Glomerular visceral epithelial cell (primary cell): ENCODE measurements around the gene CYP26B1.

Experiments used
- DNase-seq: peaks from one replicate; pipeline ENCODE4 v3.0.0-alpha.2; 2016; ENCODE audit errors: extremely low spot score

The CYP26B1 gene

DNA sequence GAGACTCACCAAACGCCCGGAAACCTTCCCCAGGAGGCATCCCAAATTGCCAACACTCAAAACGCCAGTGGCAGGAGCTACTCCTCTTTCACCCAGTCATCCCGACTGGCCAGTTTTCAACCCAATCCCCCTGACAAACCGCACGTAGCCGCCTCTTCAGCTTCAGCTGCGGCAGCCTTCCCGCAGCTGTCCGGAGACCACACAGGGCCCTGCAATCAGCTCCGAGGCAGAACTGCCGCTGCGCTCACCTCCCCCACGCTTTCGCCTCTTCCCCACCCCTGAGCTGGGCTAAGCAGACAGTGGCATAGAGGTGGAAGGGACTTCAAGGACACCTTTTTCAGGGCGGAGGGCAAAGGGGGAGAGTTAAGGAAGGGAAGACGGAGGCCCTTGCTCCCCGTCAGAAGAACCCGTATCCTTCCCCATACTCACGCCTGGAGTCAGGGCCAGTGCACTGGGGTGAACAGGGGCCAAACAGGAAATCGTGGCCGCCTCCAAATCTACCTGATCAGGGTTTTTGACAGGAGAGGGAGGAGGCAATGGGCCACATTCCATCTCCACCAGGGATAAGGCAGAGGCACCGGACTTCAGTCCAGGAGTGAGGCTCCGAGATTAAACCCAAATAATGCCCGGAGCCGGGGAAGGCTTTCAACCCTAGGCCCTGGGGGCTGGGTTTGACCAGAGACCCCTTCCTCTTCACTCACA lies 16.9 kb downstream of the CYP26B1 start:
- DNase-seq, result no peak

DNA sequence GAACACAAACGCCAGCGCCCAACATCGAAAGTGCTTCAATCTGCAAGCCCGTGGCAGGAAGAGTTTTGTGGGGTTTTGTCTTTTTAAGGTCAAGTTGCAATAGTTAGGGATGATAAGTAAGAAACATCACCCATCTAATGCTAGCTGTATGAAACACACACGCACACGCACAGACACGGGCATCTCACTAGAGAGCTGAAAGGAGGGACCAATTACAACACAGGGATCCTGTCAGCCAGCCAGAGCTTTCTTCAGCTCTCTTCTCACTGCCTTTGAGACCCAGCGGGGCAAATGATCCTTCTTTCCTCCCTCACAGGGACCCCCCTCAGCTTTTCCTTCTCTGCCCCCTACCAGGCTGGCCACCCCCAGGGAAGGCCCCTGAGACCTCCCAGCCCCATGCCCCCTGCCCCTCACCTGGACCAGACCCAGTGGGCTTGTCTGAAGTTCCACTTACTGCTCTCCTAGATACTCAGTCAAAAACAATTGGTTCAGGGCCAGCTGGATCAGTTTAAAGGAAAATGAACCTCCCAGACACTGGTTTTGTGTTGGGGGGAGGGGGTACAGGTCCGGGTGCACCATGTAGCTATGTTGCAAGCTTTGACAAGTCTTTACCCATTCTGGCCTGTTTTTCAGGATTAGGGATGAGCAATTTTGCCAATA lies 17.9 kb downstream of the CYP26B1 start:
- no peak for DNase-seq

- no peak for DNase-seq
Observed at GRCh38 chr2:72128843-72129227, 18.8 kb downstream of the CYP26B1 start.

- DNase-seq, result no peak
Observed at GRCh38 chr2:72128059-72128842, 19.4 kb downstream of the CYP26B1 start.

DNA sequence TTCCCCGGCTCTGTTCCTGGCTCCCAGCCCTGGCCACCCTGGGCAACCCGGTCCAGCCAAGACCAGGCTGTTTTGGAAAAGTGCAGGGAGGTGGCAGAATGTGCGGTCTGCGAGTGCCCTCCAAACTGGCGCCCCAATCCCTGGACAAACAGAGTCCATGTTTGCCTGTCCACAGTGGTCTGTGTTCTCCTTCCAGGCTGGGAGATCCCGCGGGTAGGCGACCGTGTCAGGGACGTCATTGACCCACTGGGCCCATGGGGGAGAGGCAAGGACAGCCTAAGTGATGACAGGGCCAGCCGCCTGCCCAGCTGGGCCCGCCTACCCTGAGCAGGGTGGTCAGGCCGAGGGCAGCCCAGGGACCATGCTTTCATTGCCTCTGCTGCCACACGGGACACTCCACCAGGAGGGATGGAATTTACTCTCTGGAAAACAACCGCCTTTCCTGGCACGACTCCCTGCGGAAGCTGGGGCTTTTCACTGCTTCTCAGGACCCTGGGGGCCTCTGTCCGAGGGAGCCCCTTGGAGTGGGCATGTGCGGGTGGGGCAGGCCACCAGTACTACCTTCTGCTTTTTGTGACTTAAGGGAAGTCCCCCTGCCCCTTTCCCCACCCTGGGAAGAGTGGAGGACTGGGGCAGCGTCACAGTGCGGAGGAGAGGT lies 20.1 kb downstream of the CYP26B1 start:
- DNase-seq, result no peak

DNA sequence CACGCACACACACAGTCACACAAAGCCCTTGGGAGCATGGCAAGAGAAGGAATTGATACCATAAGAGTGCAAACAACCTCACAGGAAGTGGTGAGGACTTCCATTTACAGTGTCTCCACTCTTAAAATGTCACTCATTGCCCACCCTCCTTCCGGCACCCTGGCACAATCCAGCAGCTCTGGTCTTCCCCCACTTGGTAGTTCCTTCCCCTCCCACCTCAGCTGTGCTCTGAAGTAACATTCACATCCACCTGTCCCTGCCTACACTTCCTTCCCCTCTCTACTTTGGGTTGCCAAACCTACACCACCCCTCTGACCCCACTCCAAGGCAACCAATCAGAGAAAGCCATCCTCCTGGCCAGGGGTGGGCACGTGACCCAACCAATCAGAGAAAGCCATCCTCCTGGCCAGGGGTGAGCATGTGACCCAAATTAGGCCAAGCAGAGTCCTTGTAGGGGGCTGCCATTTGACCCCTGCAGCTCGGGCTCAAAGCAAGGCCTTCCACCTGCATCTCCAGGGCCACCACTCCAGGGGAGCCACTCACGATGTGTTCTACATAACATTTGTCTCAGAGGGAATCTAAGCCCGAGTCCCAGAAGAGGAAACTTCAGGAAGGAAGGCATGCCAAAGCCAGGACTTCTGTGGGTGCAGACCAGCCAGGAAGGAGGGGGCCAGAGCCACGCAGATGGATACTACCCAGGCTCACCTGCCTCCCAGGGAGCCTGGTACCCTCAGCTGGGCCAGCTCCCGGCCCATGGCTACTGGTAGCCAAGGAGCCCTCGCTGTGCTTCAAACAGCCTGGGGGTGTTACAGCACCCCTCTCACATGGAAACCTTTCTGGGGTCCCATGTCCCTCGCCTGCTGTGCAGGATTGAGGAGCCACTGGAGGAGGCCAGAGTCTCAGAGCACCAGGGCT lies 21.2 kb downstream of the CYP26B1 start:
- DNase-seq, result no peak

GRCh38 chr2:72124376-72124775 lies 23.3 kb downstream of the CYP26B1 start:
- no peak for DNase-seq

GRCh38 chr2:72121153-72121552 lies 26.5 kb downstream of the CYP26B1 start:
- DNase-seq, result no peak

DNA sequence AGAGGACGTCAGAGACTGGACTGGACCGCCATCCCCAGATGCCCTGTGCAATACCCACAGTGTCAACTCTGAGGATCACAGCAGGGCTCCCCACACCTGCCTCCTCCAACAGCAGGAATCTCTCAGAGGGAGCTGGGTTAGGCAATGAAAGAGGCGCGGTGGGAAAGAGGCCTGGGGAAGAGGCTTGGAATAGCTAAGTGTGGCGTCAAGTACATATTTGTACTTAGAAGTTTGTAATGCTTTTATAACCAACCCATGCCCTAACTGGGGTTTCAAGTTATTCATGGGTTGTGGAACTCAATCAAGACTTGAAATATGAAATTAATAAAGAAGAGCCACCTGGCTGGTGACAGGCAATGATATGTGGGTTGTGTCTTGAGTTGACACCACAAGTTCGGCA lies 28.7 kb downstream of the CYP26B1 start:
- no peak for DNase-seq

- DNase-seq, result no peak
Observed at GRCh38 chr2:72118386-72118785, 29.3 kb downstream of the CYP26B1 start.

- DNase-seq, result no peak
Observed at GRCh38 chr2:72117718-72118117, 29.9 kb downstream of the CYP26B1 start.

DNA sequence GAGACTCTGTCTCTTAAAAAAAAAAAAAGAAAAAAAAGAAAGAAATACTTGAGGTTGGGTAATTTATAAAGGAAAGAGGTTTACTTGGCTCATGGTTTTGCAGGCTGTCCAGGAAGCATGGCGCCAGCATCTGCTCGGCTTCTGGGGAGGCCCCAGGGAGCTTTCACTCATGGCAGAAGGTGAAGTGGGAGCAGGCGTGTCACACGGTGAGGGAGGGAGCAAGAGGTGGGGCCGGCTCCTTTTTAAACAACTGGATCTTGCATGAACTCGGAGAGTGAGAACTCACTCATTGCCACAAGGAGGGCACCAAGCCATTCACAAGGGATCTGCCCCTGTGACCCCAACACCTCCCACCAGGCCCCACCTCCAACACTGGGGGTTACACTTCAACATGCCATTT lies 30.6 kb downstream of the CYP26B1 start:
- DNase-seq, result no peak

GRCh38 chr2:72116081-72116533 lies 31.6 kb downstream of the CYP26B1 start:
- peak; percentile 29 for DNase-seq

DNA sequence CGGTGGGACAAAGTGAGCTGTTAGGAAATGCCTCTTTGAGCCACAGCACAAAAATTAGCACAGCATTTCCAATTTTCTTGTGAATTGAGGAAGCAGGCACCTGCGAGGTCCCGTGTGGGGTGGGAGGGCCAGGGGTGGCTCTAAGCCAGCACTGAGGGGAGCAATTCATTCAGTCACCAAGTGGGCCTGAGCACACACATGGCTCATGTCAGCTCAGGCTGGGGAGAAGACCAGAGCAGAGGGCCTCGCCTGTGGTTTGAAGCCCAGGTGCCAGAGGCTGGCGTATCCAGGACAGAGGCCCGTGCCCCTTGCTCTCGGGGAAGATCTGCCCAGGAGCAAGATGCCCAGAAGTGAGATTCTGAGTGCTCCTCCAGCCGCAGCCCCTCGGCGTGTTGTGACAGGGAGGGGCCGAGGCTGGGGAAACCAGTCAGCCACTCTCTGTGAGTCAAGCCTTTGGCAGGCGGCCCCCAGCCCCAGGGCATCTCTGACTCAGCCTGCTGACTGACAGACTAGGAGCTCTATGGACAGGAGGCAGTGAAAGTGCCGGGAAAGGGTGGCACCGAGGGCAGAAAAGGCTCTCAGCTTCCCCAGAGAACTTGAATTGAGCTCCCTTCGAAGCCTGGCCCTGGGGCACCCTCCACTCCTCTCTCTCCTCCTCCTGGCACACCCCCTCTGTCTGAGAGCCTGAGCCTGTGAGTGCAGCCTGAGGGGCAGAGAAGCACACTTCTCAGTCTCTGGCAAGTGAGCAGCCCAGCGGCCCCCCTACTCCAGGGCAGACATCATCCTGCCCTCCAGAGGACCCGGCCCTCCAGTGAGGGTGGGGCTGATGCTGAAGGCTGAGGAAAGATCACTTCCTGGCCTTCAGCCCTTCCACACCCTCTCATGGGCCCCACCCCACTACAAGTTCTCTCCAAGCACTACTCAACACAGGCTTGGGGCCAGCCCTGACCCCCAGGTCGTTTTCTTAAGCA lies 32.3 kb downstream of the CYP26B1 start:
- DNase-seq, result peak; percentile 93

- DNase-seq, result no peak
Observed at GRCh38 chr2:72114693-72115051, 33.0 kb downstream of the CYP26B1 start.

DNA sequence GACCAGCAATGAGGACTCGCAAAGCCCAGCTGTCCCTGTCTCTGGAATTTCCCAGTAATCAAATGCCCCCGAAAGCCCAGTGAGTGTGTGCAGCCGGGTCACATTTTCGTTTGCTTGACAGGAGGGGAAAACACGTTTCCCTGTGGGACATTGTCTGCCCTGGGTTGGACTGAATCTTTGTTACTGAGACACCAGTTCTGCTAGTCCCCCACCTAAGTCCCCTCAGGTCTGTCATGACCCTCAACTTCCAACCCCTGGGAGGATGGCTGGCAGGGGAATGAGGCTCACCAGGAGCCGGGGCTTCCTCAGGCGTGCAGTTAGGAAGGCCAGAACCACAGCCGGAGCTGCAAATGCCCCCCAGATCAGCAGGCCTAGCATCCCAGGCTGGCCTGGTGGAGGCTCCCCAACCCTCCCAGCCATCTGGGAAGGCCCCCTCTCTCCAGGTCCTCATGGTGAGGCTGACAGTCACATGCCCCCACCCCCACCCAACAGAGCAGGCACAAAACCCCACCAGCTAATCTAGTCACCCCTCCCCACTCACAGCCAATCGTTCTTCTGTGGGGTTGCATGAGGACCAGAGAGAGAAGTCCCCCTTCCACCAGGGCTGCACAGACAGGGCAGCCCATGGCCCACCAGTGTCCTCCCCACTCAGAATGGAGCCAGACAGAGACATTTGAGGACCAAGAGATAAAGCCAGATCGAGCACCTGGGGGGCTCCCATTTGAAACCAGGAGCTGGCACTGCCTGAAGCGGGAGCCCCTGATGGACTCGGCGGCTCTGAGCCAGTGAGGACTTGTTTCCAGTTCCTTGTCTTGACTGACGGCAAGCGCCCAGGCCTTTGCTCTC lies 33.6 kb downstream of the CYP26B1 start:
- DNase-seq, result no peak

DNA sequence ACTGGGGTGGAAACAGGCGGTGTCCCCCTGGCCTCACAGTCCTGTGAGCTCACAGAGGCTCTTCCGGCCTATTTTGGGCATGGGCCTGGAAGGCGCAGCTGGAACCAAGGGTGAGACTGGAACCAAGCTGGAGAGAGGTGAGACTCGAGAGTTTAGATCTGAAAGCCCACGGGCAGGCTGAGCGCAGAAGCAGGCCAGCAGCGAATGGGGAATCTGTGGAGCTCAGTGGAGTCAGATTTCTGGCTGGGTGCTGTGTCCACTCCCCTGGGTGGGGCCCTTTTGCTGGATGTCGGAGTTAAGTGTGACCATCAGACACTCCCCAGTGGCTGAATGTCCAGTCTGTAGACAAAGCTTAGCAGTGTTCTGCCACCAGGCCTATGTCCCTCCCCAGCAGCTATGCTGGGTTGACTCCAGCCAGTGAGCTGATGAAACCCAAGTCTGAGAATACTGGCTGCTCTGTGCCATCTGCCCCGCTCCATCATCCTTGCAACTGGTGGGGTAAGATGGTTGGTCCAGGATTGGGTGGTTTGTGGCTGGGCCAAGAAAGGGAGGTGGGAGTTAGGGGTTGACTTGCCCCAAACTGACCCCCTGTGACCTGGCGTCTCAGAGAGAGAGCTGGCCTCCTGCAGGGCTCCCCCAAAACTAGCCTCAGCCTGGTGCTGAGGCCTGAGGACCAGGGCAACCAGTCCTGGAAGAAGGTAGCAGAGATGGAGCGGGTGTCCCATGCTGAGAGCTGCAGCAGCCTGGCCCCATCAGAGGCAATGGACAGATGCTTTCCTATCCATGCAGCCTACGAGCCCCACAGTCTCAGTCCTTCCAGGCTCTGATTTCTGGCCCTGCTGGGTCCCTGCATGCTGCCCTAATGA lies 34.4 kb downstream of the CYP26B1 start:
- no peak for DNase-seq

DNA sequence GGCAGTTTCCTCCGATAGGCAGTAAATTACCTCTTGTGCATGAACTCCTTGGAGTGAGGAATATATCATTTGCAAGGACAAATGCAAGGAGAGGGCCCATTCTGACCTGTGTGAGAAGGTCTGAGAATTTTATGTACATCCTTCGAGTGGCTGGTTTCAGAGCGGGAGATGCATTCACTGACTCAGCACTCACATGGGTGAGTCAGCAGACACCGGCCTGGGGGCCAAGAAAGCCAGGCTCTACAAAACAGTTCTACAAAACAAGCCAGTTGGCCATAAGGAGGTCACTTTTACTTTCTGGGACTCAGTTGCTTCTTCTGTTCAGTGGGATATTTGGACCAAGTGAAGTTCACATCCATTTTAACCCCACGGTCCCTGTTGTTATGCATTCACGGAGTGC lies 35.3 kb downstream of the CYP26B1 start:
- peak; percentile 53 for DNase-seq
